HG03558 (cell line): Measurements from ENCODE around the gene SIX3.

Experiments
- ATAC-seq: cut with Tn5 transposase; IDR thresholded peaks from one replicate; pipeline ENCODE4 v1.9.1; 2021; ENCODE audit warnings: moderate number of reproducible peaks; ENCODE audit not compliant: unreplicated experiment; ENCODE audit errors: extremely low read depth

SIX3 gene

GRCh38 chr2:44930274-44931197, 11.0 kb upstream of the SIX3 start:
- ATAC-seq = no peak

DNA sequence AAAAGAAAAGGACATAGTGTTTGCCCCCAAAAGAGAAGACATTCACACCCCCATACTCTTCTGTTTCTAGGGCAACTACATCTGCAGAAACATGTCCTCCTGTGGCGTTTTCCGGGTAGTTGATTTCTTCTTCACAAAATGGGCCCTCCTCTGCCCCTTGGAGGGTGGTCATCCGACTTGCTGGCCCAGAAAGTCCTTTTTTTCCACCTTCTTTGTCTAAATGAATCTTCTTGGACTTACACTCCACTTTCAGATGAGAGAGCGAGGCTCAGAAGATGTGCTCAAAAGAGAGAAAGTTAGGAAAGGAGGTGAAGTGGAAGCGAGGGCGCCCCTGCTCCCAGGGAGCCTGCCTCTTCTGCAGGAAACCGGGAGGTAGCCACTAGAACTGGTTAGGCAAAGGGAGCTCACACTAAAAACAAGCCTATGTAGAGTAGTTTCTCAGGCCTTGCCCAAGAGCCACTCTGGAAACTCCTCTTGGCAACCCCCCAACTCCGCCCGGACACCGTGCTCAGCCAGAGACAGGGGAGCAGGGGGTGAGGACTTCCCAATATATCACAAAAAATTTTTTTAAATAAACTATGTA, 10.2 kb upstream of the SIX3 start:
- ATAC-seq = no peak

GRCh38 chr2:44932079-44932478, 9.4 kb upstream of the SIX3 start:
- ATAC-seq = no peak

GRCh38 chr2:44932564-44933392, 8.7 kb upstream of the SIX3 start:
- ATAC-seq = no peak

GRCh38 chr2:44933434-44933951, 8.0 kb upstream of the SIX3 start:
- no peak for ATAC-seq

DNA sequence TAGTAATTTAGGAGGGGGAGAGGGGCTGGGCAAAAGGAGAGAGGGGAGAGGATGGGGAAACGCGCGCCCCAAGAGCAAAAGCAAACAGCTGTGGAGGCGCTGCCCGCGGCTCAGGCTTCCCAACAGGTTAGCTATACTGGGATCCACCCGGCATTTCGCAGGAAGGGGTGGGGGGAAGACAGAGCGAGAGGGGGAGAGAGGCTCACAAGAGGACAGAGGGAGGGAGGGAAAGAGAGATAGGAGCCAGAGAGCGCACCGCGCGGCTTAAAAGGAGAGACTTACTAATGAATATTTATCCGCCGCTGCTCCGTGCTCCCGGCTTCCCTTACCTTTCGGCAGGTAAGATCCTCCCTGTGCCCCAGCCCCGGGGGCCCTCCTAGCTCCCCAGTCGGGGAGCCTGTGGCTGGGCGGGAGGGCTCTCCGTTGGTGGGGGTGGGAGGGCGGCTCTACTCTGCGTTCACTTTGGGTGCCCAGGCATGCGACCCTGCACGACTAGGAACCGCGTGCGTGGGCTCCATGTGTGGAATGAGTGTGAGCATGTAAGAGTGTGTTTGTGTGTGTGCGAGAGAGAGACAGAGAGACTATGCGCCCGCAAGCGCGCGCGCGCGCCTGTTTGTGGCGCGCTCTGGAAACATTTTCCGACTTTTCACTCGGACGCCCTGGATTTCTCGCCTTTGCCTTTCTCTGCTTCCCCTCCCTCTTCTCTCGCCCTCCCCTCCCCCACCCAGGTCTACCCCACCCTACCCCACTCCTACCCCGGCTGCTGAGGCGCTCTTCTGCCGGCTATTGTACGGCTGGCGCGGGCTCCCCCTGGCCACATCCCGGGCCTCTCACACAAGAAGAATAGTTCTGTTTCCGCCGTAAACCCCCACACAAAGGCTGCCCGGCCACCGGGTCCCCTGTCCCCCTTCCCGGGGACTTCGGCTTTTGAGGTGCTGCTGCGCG, 7.2 kb upstream of the SIX3 start:
- ATAC-seq = no peak

GRCh38 chr2:44934983-44935728, 6.3 kb upstream of the SIX3 start:
- ATAC-seq = no peak

DNA sequence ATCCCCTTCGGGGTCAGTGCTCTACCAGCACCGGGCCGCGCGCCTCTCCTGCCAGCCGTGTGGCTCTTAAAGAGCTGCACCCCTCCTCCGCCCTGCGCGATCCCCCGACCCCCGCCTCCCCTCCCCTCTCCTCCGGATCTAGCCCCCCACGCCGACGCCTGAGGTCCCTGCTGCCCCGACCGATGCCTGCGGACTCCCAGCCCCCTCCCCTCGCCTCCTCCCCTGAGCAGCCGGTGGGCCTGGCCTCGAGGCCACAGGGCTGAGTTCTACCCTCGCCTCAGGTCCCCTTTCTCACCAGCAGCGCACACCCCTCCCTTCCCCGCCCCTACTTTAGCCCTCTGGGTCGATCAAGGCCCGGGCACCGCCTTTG, 5.8 kb upstream of the SIX3 start:
- ATAC-seq = no peak

DNA sequence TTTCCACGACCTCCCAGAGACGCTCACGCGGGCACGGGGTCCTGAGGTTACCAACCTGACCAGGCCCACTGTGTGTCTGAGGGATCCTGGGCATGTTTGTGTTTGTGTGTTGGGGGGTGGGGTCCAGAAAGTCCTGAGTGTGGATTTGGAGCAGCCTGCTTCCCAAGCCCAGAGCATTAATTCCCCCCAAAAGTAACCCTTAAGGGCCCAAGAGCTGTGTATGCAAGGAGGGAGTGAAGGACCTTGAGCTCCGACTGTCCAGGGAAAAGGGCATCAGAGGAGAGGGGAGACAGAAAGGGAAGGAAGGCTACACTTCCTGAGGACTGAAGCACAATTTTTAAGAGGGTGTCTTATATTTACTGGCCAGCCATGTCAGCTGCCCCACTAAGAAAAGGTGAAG, 5.2 kb upstream of the SIX3 start:
- no peak for ATAC-seq

- ATAC-seq = no peak
Measured at GRCh38 chr2:44936715-44937687, 4.5 kb upstream of the SIX3 start.

DNA sequence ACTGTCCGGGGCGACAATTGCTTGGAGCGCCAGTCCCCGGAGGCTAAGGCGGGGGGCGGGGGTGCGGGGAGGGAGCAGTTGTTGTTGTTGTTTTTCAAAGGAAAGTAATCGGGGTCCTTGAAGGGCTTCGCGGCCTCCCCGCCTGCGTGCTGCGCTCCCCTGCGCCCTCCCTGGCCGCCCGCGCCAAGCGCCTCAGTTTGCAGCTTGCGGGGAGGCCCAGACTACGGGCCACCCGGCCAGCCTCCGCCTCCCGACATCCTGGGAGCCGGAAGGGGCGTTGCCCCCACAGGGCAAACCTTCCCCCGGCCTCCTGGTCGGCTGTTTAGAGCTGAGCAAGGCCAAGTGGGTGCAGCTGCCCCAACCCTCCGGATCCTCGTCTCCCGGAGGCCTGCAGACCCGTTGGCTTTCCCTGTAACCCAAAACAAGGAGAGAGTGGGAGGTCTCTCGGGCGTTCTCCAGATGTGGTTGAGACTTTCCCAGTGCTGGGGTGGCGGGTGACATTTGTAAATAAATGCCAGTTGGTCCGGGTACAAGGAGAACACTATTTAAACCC, 3.7 kb upstream of the SIX3 start:
- ATAC-seq = no peak

DNA sequence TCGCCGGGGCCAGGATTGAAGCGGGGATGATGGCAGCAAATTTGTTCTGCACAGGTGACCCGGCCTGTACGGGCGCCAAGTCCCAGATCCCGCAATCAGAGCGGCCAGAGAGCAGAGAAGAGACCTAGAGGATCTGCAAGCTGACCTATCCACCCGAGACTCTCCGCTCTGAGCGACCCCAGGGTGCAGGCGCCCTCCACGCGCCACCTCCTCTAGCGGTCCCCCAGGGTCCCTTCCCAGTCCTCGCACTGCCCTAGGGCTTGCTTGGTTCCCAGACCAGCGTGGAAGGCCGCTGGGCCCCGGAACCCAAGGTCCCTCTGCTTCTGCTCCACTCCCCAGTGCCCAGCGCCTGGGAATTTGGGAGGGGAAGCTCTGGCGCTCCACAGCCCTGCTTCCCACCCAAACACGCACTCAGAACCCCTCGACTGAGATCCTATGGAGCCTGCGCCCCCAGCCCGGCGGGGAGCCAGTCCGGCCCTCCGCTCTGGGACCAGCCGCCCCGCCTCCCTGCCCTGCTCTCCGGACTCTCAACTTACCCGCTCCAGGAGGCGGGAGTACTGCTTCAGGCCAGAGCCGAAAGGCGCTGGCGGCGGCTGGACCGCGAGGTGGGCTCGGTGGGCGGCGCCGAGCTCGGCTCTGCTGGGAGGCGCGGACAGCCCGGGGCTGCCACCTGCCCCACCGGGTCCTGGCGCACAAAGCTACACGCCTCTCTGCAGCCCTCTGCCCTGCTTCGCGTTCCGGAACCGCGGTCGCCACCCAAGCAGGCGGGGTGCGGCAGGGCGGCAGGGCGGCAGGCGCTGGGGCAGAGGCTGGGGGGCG, 3.0 kb upstream of the SIX3 start:
- ATAC-seq = no peak

DNA sequence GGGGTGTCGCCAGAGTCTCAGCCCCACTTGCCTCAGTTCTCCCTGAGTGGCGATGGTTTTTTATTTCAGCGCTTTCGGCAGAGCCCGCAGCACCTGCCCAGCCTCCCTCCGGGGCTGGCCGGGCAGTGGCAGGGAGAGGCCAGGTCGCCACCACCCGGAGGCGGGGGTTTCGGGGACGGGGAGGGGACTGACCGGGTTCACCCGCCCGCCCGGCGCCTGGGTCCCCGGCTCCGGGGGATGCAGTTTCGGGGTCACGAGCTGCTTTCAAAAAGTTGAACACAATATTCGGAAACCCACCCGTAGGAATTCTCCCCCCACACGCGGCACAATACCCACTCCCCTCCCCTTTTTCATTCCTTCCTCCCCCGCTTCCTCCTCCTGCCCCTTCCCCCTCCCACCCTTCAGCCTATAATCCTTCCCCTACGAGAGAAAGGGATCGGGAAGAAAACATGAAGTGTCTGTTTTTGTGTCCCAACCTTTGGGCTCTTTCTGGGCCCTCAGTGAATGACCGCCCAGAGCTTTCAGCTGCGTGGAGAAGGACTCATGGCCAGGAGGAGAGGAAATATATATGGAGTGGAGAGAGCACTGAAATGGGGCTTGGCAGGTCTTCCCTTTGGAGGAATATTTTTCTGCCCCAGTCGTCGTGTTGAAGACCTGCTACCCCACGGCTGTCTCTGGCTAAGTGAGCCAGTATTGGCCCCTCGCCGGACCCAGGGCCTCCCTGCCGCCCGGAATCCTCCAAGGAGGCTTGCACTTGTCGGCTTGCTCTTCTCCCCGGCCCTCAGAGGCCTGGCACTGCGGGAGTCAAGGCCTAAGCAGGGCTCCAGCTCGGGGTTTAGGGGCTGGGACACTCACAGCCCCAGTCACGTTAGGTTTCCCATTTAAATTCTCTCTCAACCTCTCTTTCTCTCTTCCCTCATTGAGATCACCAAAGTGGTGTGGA, 2.1 kb upstream of the SIX3 start:
- ATAC-seq = no peak

DNA sequence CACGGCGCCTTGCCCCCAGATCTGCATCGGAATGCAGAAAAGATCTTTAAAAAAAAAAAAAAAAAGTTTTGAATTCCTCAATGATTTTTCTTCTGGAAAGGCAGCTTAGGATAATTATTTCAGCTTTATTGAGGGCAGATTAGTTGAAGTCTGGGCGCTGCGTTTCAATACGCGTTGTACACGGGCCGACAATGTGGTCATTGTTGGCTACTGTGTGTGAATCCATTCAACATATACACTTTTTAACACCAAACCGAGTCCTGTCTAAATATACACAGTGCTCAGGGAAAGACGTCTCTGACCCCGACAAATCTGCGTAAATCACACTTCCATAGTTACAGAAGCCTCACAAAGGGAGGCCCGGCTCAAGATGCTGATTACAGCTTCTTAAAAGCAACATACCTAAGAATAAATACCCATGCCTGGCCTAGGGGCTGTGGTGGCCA, 1.4 kb upstream of the SIX3 start:
- ATAC-seq = no peak

GRCh38 chr2:44940732-44941464, 604 bp upstream of the SIX3 start:
- ATAC-seq = no peak
